ENCODE data around the gene KATNA1.

DNA sequence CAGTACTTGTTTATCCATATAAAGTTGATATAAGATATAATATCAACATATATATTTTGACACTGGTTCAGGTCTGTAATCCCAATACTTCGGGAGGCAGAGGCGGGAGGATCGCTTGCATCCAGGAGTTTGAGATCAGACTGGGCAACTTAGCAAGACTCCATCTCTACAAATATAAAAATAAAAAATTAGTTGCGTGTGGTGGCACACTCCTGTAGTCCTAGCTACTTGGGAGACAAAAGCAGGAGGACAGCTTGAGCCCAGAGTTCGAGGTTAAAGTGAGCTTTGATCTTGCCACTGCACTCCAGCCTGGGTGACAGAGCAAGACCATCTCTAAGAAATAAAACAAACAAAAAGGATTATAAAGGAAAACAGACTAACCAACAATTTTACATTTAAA, 8.9 kb upstream of the KATNA1 start:
- TF ChIP-seq, protein P1, sequence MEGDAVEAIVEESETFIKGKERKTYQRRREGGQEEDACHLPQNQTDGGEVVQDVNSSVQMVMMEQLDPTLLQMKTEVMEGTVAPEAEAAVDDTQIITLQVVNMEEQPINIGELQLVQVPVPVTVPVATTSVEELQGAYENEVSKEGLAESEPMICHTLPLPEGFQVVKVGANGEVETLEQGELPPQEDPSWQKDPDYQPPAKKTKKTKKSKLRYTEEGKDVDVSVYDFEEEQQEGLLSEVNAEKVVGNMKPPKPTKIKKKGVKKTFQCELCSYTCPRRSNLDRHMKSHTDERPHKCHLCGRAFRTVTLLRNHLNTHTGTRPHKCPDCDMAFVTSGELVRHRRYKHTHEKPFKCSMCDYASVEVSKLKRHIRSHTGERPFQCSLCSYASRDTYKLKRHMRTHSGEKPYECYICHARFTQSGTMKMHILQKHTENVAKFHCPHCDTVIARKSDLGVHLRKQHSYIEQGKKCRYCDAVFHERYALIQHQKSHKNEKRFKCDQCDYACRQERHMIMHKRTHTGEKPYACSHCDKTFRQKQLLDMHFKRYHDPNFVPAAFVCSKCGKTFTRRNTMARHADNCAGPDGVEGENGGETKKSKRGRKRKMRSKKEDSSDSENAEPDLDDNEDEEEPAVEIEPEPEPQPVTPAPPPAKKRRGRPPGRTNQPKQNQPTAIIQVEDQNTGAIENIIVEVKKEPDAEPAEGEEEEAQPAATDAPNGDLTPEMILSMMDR (IDR thresholded peaks at IDR 0.05; ENCODE audit: insufficient read depth, low read length), result no peak
- TF ChIP-seq POLR2AphosphoS5 (IDR thresholded peaks at IDR 0.05; ENCODE audit: low read depth) (no peak), GABPA (IDR thresholded peaks at IDR 0.05; ENCODE audit: low read depth) (no peak)
- TF ChIP-seq, protein P2, sequence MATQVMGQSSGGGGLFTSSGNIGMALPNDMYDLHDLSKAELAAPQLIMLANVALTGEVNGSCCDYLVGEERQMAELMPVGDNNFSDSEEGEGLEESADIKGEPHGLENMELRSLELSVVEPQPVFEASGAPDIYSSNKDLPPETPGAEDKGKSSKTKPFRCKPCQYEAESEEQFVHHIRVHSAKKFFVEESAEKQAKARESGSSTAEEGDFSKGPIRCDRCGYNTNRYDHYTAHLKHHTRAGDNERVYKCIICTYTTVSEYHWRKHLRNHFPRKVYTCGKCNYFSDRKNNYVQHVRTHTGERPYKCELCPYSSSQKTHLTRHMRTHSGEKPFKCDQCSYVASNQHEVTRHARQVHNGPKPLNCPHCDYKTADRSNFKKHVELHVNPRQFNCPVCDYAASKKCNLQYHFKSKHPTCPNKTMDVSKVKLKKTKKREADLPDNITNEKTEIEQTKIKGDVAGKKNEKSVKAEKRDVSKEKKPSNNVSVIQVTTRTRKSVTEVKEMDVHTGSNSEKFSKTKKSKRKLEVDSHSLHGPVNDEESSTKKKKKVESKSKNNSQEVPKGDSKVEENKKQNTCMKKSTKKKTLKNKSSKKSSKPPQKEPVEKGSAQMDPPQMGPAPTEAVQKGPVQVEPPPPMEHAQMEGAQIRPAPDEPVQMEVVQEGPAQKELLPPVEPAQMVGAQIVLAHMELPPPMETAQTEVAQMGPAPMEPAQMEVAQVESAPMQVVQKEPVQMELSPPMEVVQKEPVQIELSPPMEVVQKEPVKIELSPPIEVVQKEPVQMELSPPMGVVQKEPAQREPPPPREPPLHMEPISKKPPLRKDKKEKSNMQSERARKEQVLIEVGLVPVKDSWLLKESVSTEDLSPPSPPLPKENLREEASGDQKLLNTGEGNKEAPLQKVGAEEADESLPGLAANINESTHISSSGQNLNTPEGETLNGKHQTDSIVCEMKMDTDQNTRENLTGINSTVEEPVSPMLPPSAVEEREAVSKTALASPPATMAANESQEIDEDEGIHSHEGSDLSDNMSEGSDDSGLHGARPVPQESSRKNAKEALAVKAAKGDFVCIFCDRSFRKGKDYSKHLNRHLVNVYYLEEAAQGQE (IDR thresholded peaks at IDR 0.05; ENCODE audit: insufficient replicate concordance, low read depth), result no peak
